HL-60 (cell line): Measurements from ENCODE around the gene ERLEC1.

ENCODE experiments used
- DNase-seq, 2 experiments: peaks; one replicate each; pipeline ENCODE4 v3.0.0-alpha.2; 2010 to 2020; ENCODE audit warnings: low read depth in 1 of 2, low spot score in 1 of 2
- H3K27ac ChIP-seq: fragments of 250-450 bp; sonication (Bioruptor Pico); replicated peaks from 2 replicates; pipeline ENCODE4 v1.5.1; 2020; ENCODE audit warnings: mild to moderate bottlenecking, moderate library complexity
- H3K27me3 ChIP-seq: fragments of 250-450 bp; sonication (Bioruptor Pico); 2 replicates; pipeline ENCODE4 v1.5.1; 2021; ENCODE audit warnings: mild to moderate bottlenecking, moderate library complexity; ENCODE audit not compliant: insufficient read depth, poor library complexity, severe bottlenecking
- H3K4me3 ChIP-seq: replicated peaks from 2 replicates; pipeline ENCODE4 v1.5.1; 2011; ENCODE audit warnings: mild to moderate bottlenecking, control low read depth, low read length; ENCODE audit not compliant: insufficient read depth
- GABPA ChIP-seq: IDR thresholded peaks from 2 replicates; pipeline ENCODE4 v1.6.1; 2012; ENCODE audit warnings: low read depth
- POLR2AphosphoS5 ChIP-seq: IDR thresholded peaks from 2 replicates; pipeline ENCODE4 v1.6.1; 2012; ENCODE audit warnings: low read depth
- SPI1 ChIP-seq: IDR thresholded peaks from 2 replicates; pipeline ENCODE4 v1.6.1; 2012; ENCODE audit warnings: low read depth, mild to moderate bottlenecking, borderline replicate concordance
- TF ChIP-seq, protein P1 (sequence below): IDR thresholded peaks from one replicate; pipeline ENCODE4 v1.5.1; 2011; ENCODE audit warnings: low read length, control low read depth, inconsistent platforms; ENCODE audit not compliant: insufficient read depth
- TF ChIP-seq, protein P2 (sequence below): IDR thresholded peaks from 2 replicates; pipeline ENCODE4 v1.6.1; 2012; ENCODE audit warnings: low read depth; ENCODE audit not compliant: insufficient replicate concordance

Gene ERLEC1

DNA sequence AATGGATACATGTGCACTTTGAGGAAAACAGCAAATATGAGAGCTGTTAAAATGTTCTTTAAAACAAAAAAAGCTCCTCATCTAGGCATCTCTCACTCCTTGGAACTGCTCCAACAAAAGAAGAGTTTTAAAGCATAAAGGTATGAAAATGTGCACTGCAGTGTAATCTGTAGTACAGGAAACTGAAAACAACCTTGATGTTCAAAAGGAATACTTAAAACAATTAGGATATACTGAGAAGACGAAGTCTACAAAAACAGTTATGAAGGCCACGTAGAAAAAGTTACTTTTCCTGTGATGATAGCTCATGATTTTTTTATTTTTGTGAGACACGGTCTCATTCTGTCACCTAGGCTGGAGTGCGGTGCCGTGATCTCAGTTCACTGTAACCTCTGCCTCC lies 75.0 kb downstream of the ERLEC1 start:
- TF ChIP-seq POLR2AphosphoS5 (no peak), GABPA (no peak), SPI1 (no peak)
- TF ChIP-seq, protein P1, sequence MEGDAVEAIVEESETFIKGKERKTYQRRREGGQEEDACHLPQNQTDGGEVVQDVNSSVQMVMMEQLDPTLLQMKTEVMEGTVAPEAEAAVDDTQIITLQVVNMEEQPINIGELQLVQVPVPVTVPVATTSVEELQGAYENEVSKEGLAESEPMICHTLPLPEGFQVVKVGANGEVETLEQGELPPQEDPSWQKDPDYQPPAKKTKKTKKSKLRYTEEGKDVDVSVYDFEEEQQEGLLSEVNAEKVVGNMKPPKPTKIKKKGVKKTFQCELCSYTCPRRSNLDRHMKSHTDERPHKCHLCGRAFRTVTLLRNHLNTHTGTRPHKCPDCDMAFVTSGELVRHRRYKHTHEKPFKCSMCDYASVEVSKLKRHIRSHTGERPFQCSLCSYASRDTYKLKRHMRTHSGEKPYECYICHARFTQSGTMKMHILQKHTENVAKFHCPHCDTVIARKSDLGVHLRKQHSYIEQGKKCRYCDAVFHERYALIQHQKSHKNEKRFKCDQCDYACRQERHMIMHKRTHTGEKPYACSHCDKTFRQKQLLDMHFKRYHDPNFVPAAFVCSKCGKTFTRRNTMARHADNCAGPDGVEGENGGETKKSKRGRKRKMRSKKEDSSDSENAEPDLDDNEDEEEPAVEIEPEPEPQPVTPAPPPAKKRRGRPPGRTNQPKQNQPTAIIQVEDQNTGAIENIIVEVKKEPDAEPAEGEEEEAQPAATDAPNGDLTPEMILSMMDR = no peak
- TF ChIP-seq, protein P2, sequence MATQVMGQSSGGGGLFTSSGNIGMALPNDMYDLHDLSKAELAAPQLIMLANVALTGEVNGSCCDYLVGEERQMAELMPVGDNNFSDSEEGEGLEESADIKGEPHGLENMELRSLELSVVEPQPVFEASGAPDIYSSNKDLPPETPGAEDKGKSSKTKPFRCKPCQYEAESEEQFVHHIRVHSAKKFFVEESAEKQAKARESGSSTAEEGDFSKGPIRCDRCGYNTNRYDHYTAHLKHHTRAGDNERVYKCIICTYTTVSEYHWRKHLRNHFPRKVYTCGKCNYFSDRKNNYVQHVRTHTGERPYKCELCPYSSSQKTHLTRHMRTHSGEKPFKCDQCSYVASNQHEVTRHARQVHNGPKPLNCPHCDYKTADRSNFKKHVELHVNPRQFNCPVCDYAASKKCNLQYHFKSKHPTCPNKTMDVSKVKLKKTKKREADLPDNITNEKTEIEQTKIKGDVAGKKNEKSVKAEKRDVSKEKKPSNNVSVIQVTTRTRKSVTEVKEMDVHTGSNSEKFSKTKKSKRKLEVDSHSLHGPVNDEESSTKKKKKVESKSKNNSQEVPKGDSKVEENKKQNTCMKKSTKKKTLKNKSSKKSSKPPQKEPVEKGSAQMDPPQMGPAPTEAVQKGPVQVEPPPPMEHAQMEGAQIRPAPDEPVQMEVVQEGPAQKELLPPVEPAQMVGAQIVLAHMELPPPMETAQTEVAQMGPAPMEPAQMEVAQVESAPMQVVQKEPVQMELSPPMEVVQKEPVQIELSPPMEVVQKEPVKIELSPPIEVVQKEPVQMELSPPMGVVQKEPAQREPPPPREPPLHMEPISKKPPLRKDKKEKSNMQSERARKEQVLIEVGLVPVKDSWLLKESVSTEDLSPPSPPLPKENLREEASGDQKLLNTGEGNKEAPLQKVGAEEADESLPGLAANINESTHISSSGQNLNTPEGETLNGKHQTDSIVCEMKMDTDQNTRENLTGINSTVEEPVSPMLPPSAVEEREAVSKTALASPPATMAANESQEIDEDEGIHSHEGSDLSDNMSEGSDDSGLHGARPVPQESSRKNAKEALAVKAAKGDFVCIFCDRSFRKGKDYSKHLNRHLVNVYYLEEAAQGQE = no peak
- Histone ChIP-seq H3K27me3 (no peaks in the 10 kb centered on the region), H3K4me3 (no peak overlapping the region), H3K27ac (no peak overlapping the region)
- no peak for DNase-seq

DNA sequence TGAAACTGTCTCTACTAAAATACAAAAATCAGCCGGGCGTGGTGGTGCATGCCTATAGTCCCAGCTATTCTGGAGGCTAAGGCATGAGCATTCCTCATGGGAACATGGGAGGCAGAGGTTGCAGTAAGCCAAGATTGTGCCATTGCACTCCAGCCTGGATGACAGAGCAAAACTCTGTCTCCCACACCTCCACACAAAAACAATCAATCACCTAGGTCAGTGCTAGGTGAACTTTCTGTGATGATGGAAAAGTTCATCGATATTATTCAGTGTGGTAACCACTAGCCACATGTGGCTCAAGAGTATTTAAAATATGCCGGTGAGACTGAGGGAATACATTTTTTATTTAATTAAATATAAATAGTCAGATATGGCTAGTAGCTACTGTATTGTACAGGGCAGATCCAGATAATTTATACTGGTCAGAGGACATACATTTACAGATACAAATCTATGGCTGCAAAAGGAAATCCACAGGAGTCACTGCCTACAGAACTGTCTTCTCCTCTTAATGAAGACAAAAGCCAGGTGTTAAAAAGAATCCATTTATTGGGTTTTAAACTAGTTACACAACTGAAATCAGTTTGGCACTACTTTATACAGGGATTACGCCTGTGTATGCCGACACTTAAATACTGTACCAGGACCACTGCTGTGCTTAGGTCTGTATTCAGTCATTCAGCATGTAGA lies 76.8 kb downstream of the ERLEC1 start:
- TF ChIP-seq SPI1 = no peak
- TF ChIP-seq, protein P1 = no peak
- TF ChIP-seq POLR2AphosphoS5 = no peak
- TF ChIP-seq, protein P2 = no peak
- no peak for TF ChIP-seq GABPA
- H3K27ac ChIP-seq = no peak overlapping the region

DNA sequence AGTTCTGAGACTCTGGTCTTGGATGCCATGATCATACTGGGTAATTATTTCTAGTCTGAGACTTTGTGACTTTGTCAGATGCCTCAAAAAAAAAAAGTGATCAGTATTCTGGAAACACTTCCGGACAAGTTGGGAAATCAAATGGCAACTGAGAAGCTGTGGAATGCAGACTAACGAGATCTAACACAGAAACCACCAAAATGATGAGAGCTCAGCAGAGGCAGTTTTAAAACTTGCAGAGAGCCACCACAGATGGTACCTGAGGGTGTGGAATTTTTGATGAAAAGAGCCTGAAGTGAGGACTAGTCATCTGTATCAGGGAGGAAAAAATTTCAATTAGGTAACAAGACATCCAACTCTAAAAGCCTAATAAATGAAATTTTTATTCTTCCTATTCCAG lies 78.4 kb downstream of the ERLEC1 start:
- Histone ChIP-seq H3K27me3 (no peaks in the 10 kb centered on the region), H3K4me3 (no peak overlapping the region), H3K27ac (no peak overlapping the region)
- TF ChIP-seq, protein P1 = no peak
- no peak for DNase-seq

More for the DNA sequence above, 76.8 kb downstream of the ERLEC1 start:
- no peak for DNase-seq
- no peak overlapping the region for H3K4me3 ChIP-seq
- no peaks in the 10 kb centered on the region for H3K27me3 ChIP-seq

DNA sequence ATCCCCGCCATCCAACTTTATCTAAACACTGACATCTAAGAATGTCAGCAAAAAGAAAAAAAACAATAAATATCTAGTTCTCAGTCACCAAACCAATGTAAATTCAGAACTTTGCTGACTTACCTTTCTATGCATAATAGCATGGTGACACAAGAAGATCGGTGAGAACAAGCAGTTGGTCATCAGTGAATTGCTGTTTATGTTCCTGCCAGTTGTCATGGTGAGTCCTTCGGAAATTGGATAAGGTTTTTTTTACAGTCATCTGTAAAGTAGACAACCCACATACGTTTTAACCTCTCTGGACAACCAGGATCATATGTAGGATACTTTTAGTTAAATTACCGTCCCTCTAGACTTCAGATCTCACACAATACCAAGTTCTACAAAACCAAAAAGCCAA lies 79.1 kb downstream of the ERLEC1 start:
- TF ChIP-seq, protein P1 = no peak
- no peak for TF ChIP-seq POLR2AphosphoS5
- TF ChIP-seq, protein P2 = no peak
- TF ChIP-seq GABPA = no peak
- no peak for TF ChIP-seq SPI1
- Histone ChIP-seq H3K27me3 (no peaks in the 10 kb centered on the region), H3K27ac (no peak overlapping the region), H3K4me3 (no peak overlapping the region)
- DNase-seq = no peak
